Endothelial cell (in vitro differentiated cells): ENCODE results near the gene SEMA7A. TPM values are rescaled to one million over a fixed set of nuclear protein-coding genes. Genes with fewer than 3 reads are reported as not detected.

Experiments used
- DNase-seq: peaks from one replicate; pipeline ENCODE4 v3.0.0; 2021; ENCODE audit warnings: low spot score
- H3K27ac Mint-ChIP-seq: one replicate; pipeline ENCODE4 v1.8.0; 2021; ENCODE audit warnings: mixed read lengths, inconsistent platforms; ENCODE audit not compliant: unreplicated experiment
- H3K27me3 Mint-ChIP-seq: one replicate; pipeline ENCODE4 v1.8.0; 2021; ENCODE audit warnings: mild to moderate bottlenecking, moderate library complexity, mixed read lengths, inconsistent platforms; ENCODE audit not compliant: unreplicated experiment
- H3K36me3 Mint-ChIP-seq: one replicate; pipeline ENCODE4 v1.8.0; 2021; ENCODE audit warnings: mild to moderate bottlenecking, low read depth, mixed read lengths, inconsistent platforms; ENCODE audit not compliant: unreplicated experiment
- H3K4me1 Mint-ChIP-seq: one replicate; pipeline ENCODE4 v1.8.0; 2021; ENCODE audit warnings: mild to moderate bottlenecking, mixed read lengths, inconsistent platforms; ENCODE audit not compliant: unreplicated experiment
- H3K4me3 Mint-ChIP-seq: one replicate; pipeline ENCODE4 v1.8.0; 2021; ENCODE audit warnings: mild to moderate bottlenecking, mixed read lengths, inconsistent platforms; ENCODE audit not compliant: unreplicated experiment
- H3K9me3 Mint-ChIP-seq: one replicate; pipeline ENCODE4 v1.8.0; 2021; ENCODE audit warnings: mixed read lengths, inconsistent platforms; ENCODE audit not compliant: unreplicated experiment
- total RNA-seq: library from RNA; stranded (reverse); fragmentation: NEBNext Ultra II Directional; extraction: Animal tissue kit (Norgen Biotek cat#: 25700); gene quantifications from one replicate; pipeline ENCODE4 v1.2.1, GENCODE V29; 2021; ENCODE audit not compliant: unreplicated experiment
- TF ChIP-seq, protein P1 (sequence below): fragments of 200-600 bp; sonication (generic); IDR thresholded peaks from one replicate; pipeline ENCODE4 v1.5.0; 2021; ENCODE audit warnings: antibody characterized with exemption; ENCODE audit not compliant: unreplicated experiment

The SEMA7A gene
- total RNA-seq, 1 donor from 2014 or later = 41.4 TPM

DNA sequence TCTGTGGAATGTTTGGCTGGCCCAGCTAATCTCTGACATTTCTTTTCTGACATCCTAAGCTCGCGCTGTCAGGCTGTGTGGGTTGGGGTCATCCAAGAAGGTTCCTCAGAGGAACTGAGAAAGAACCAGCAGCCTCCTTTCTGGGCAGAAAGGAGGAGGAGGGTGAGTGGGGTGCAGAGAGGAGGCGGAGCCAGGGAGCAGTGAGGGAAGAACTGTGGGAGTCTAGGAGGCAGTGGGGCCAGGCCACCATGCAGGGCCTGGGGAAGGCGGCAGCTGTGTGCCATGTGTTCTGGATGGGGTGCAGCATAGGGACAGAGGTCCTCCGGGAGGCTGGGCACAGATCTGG lies 5.3 kb downstream of the SEMA7A start:
- DNase-seq = no peak
- H3K27me3 Mint-ChIP-seq = peaks cover 7% of the 10 kb centered on the region
- H3K27ac Mint-ChIP-seq = no peak overlapping the region
- no peak overlapping the region for H3K4me3 Mint-ChIP-seq
- H3K36me3 Mint-ChIP-seq = peaks cover 12% of the 10 kb centered on the region
- no peaks in the 10 kb centered on the region for H3K9me3 Mint-ChIP-seq
- TF ChIP-seq, protein P1, sequence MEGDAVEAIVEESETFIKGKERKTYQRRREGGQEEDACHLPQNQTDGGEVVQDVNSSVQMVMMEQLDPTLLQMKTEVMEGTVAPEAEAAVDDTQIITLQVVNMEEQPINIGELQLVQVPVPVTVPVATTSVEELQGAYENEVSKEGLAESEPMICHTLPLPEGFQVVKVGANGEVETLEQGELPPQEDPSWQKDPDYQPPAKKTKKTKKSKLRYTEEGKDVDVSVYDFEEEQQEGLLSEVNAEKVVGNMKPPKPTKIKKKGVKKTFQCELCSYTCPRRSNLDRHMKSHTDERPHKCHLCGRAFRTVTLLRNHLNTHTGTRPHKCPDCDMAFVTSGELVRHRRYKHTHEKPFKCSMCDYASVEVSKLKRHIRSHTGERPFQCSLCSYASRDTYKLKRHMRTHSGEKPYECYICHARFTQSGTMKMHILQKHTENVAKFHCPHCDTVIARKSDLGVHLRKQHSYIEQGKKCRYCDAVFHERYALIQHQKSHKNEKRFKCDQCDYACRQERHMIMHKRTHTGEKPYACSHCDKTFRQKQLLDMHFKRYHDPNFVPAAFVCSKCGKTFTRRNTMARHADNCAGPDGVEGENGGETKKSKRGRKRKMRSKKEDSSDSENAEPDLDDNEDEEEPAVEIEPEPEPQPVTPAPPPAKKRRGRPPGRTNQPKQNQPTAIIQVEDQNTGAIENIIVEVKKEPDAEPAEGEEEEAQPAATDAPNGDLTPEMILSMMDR = no peak
- peaks cover 52% of the 10 kb centered on the region for H3K4me1 Mint-ChIP-seq

DNA sequence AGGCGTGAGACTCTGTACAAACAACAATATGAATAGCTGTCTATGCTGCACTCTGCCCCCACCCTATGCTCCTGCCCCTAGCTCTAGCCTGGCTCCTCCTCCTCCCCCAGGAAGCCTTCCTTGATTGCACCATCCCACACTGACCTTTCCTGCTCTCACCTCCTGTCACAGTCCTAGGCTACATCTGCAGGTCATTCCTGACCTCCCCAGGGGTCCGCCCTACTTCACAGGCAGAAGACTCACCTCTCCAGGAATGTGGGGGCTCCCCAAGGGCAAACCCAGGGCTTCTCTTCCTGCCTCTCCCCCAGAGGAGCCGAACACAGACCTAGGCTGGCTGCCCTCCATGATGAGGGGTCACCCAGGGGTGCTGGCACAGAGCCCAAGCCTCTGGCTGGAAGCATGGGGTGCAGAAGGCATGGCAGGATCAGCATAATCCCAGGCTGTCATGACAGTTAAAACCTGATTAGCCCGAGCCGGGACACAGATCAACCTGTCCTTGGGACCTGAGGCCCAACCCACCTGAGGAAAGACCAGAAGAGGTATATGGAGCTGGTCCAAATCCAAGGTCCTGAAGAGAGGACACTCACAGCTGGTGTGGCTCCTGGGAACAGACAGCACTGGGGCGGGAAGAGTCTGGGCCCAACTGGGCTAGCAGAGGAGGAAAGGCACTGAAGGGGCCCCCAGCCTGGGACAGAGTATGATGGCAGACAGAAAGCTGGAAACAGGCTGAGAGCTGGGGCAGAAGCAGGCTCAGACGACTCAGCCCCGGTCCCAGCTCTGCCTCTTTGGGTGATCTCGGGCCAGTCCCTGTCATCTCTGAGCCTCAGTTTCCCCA lies 5.9 kb downstream of the SEMA7A start:
- peaks cover 7% of the 10 kb centered on the region for H3K27me3 Mint-ChIP-seq
- DNase-seq = no peak
- H3K4me3 Mint-ChIP-seq = no peak overlapping the region
- peaks cover 13% of the 10 kb centered on the region for H3K36me3 Mint-ChIP-seq
- H3K27ac Mint-ChIP-seq = no peak overlapping the region
- TF ChIP-seq, protein P1 = no peak
- no peaks in the 10 kb centered on the region for H3K9me3 Mint-ChIP-seq
- H3K4me1 Mint-ChIP-seq = peaks cover 58% of the 10 kb centered on the region

DNA sequence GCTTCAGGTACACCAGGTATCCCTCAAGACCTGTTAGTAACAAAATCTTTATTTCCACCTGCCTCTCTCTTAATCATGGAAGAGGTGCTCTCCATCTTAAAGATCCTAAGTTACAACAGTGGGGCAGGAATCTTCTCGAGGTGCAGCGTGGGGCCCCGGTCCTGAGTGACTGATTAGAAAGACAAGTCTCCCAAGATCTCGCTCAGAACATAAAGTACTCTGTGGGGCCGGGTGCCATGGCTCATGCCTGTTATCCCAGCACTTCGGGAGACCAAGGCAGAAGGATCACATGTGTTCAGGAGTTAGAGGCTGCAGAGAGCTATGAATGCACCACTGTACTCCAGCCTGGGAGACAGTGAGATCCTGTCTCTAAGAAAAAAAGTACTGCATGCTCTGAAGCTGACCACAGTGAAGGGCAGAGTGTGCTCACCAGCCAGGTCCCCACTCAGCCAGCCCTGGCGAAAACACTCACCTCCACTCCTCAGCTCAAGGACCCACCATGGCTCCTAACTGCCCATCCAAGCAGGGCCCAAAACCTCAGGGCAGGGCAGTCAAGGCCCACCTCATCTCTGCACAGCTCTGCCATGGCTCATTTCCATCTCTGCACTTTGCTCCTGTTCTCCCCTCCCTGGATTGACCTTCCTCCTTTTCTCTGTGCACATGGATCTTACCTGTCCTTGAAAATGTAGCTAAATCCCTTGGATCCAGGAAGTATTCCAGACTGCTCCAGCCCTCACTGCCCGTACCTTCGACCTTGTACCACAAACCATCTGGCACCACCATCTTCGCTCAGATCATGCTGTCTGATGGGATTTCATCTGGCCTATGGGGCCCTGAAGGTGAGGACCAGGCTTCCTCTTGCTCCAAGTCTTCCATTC lies 7.1 kb downstream of the SEMA7A start:
- no peaks in the 10 kb centered on the region for H3K9me3 Mint-ChIP-seq
- no peak overlapping the region for H3K27ac Mint-ChIP-seq
- H3K4me1 Mint-ChIP-seq = peaks cover 59% of the 10 kb centered on the region
- no peak overlapping the region for H3K4me3 Mint-ChIP-seq
- DNase-seq = no peak
- peaks cover 13% of the 10 kb centered on the region for H3K36me3 Mint-ChIP-seq
- peaks cover 8% of the 10 kb centered on the region for H3K27me3 Mint-ChIP-seq
- TF ChIP-seq, protein P1 = no peak

DNA sequence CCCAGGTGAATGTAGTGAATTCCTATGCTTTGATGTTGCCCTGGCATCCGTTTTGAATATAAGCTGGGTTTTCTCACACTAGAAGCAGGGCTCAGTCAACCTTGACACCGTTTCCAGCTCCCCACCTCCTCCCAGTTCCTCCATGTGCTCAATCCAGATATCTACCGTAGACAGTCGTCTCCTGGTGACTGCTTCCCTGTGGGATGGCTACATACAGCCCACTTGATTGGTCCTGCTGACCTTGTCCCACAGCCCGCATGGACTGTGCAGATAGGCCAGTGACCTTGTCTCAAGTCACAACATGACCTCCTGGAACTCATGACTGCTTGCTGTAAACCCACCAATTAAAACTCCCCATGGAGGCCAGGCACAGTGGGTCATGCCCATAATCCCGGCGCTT lies 8.1 kb downstream of the SEMA7A start:
- TF ChIP-seq, protein P1 = no peak
- no peaks in the 10 kb centered on the region for H3K9me3 Mint-ChIP-seq
- no peak for DNase-seq
- H3K27ac Mint-ChIP-seq = no peak overlapping the region
- no peak overlapping the region for H3K4me3 Mint-ChIP-seq
- peaks cover 13% of the 10 kb centered on the region for H3K36me3 Mint-ChIP-seq
- peaks cover 55% of the 10 kb centered on the region for H3K4me1 Mint-ChIP-seq
- peaks cover 10% of the 10 kb centered on the region for H3K27me3 Mint-ChIP-seq
